Measurements from ENCODE around the gene TTLL12.

The TTLL12 gene

DNA sequence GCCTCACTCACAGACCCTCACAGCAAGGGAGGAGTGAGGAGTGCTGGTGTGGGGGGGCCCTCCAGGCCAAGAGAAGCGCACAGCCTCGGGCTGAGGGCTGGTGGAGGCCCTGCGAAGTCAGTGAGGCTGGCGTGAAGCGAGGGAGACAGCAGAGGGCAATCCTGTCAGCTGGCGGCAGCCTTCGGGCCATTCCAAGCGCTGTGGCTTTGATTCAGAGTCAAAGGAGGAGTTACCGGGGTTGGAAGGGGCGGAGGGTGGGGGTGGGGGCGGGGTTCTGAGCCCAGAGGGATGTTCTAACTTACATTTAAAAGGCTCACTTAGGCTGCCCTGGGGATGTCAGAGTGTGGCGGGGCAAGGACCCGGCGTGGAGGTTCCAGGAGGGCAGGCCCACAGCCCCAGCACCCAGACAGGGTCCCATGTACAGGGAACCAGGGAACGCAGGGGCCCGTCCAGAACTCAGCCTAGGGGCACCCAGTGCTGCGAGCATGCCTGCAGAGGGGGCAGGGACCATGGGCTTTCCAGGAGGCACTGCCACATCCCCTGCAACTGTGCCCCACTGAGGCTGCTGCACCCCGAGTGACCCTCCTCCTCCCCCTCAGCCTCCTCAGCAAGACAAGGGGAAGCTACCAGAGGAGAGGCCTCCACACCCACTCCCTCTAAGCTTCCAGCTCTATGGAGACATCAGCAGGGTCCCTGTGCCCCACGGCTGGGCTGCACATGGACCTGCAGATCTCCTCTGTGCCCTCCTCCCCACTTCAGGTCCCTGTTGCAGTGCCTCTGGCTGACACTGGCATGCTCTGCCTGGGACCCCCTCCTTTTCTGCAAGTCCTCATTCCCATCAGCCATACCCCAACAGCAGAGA lies 39.7 kb upstream of the TTLL12 start:
- ChIA-PET POLR2A (no interaction called here), CTCF (interaction anchor here (10.3 kb wide), 1 partner anchor 158 kb away, joined by 132 read pairs; no protein-coding TSS in a partner anchor)
- DNase-seq (ENCODE audit: low read depth, low spot score), result no peak
- TF ChIP-seq, protein P1, sequence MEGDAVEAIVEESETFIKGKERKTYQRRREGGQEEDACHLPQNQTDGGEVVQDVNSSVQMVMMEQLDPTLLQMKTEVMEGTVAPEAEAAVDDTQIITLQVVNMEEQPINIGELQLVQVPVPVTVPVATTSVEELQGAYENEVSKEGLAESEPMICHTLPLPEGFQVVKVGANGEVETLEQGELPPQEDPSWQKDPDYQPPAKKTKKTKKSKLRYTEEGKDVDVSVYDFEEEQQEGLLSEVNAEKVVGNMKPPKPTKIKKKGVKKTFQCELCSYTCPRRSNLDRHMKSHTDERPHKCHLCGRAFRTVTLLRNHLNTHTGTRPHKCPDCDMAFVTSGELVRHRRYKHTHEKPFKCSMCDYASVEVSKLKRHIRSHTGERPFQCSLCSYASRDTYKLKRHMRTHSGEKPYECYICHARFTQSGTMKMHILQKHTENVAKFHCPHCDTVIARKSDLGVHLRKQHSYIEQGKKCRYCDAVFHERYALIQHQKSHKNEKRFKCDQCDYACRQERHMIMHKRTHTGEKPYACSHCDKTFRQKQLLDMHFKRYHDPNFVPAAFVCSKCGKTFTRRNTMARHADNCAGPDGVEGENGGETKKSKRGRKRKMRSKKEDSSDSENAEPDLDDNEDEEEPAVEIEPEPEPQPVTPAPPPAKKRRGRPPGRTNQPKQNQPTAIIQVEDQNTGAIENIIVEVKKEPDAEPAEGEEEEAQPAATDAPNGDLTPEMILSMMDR (IDR thresholded peaks at IDR 0.05; ENCODE audit: insufficient read depth, low read length, missing control alignments), result peak; percentile 37
- H3K4me3 ChIP-seq (ENCODE audit: low read depth, low read length), result no peak overlapping the region

DNA sequence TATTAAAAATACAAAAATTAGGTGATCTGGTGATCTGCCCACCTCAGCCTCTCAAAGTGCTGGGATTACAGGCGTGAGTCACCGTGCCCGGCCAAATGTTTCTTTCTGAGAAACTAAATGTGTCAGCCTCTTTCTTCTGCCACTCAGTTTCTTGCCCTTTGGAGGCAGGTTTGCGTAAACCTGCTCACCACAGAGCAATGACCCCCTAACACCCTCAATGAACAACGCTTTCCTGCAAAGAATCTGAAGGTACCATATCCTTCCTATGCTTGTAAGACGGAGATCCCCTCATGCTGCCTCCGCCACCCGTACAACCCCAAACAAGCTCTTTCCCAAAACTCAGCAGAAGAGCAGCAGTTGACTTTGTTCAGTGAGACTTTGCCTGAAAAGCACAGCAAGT lies 38.7 kb upstream of the TTLL12 start:
- H3K4me3 ChIP-seq (ENCODE audit: low read depth, low read length), result no peak overlapping the region
- no peak for DNase-seq (ENCODE audit: low read depth, low spot score)
- ChIA-PET CTCF (interaction anchor here (10.3 kb wide), 1 partner anchor 159 kb away, joined by 132 read pairs; no protein-coding TSS in a partner anchor), POLR2A (no interaction called here)
- TF ChIP-seq, protein P1 (IDR thresholded peaks at IDR 0.05; ENCODE audit: insufficient read depth, low read length, missing control alignments), result no peak

DNA sequence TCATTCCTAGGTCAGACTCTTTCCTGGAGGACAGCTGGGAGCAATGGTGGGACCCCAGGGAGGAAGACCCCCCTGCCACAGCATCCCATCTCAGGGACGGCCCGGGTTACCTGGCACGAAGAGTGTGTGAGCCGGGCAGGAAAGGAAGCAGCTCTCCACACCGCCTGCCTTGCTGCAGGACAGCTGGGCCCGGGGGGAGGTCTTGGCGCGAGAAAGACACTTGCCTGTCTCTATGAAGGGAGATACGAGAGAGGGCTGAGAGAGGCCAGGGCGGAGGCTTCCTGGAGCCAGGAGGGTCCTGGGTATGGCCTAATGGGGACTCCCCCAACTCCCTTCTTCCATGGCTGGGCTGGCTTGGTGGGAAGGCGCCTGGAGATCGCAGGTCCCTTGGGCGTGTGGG lies 36.1 kb upstream of the TTLL12 start:
- POLR2A ChIA-PET, result no interaction called here
- CTCF ChIA-PET, result no interaction called here

DNA sequence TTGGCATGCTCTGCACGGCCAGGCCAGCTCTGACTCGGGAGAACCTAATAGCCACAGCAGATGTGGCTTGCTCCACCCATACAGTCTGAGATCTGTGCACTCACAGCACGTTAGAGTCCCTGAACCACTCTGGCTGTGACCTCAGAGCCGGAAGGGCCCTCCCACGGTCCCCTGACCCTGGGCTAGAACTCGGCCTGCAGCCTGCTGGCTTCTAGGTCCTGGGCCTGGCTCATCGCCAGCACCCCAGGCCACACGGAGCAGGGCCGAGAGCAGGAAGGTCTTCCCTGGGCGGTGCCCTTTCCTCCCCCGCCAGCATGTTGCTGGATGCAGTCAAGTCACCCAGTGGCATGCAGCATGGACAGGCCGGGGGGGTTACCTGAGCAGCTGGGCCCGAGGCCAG lies 35.3 kb upstream of the TTLL12 start:
- ChIA-PET POLR2A (no interaction called here), CTCF (interaction anchor here (2.3 kb wide), 1 partner anchor 9 kb away, joined by 11 read pairs; no protein-coding TSS in a partner anchor)
- TF ChIP-seq, protein P1 (IDR thresholded peaks at IDR 0.05; ENCODE audit: insufficient read depth, low read length, missing control alignments), result no peak
- DNase-seq (ENCODE audit: low read depth, low spot score), result no peak
- no peak overlapping the region for H3K4me3 ChIP-seq (ENCODE audit: low read depth, low read length)

More for the DNA sequence above, 36.1 kb upstream of the TTLL12 start:
- no peak overlapping the region for H3K4me3 ChIP-seq (ENCODE audit: low read depth, low read length)
- no peak for DNase-seq (ENCODE audit: low read depth, low spot score)
- TF ChIP-seq, protein P1 (IDR thresholded peaks at IDR 0.05; ENCODE audit: insufficient read depth, low read length, missing control alignments), result no peak

DNA sequence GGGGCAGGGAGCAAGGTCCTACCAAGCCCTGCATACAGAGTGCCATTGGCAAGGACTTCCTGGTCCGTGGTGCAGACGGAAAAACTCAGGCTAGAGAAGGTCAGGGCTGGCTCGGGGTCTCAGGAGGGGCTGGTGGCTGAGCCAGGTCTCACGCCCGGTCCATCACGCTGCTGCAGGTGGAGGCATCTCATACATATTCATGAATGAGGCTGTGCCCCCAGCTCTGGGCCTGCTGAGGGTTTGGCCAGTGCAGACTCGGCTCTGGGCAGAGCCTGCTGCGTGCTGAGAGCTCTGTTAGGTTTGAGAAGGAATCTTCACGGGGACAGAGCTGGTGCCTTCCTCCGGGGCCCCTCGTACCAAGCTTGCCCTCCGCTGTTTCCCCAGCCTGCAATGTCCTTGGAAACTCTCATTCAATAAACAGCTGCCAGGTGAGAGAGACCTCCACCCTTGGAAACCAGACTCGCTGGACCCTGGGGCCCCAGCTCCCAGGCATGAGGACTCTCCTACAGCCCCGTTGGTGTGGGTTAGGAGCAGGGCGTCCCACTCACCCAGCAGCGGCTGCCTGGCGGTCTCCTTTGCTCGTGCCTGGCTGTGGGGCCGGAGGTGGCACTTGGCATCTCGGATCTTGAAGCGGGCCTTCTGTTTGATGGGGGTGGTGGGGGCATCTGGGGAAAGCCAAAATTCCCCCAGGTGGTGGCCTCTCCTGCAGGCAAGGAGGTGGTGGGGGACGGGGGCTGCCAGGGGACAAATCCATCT lies 33.9 kb upstream of the TTLL12 start:
- no peak for DNase-seq (ENCODE audit: low read depth, low spot score)
- H3K4me3 ChIP-seq (ENCODE audit: low read depth, low read length), result no peak overlapping the region
- ChIA-PET POLR2A (no interaction called here), CTCF (interaction anchor here (0.8 to 2.3 kb wide), 2 partner anchors 11 to 12 kb away, joined by 4 to 11 read pairs; no protein-coding TSS in a partner anchor)
- TF ChIP-seq, protein P1 (IDR thresholded peaks at IDR 0.05; ENCODE audit: insufficient read depth, low read length, missing control alignments), result no peak

DNA sequence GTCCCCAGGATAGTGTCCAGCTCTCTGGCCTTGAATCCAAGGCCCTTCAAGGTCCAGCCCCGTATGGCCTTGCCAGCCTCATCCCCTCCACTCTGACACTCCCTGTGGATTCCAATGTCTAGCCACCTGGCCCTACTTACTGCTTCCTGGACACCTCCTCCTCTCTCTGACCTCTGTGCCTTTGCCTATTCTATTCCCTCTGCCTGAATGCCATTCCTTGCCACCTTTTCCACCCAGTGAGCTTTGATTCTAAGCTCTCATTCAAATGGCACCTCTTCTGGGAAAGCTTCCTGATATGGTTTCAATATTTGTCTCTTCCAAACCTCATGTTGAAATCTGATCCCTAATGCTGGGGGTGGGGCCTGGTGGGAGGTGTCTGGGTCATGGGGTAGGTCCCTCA lies 31.9 kb upstream of the TTLL12 start:
- ChIA-PET POLR2A (no interaction called here), CTCF (interaction anchor here (0.6 kb wide), 1 partner anchor 631 kb away, joined by 3 read pairs; no protein-coding TSS in a partner anchor)
- TF ChIP-seq, protein P1 (IDR thresholded peaks at IDR 0.05; ENCODE audit: insufficient read depth, low read length, missing control alignments), result no peak
- no peak overlapping the region for H3K4me3 ChIP-seq (ENCODE audit: low read depth, low read length)
- no peak for DNase-seq (ENCODE audit: low read depth, low spot score)

Data from AG04449 (cell line).